Transverse colon (tissue), 4 donors: ENCODE results near the gene CFAP91. TPM values are rescaled to one million over a fixed set of nuclear protein-coding genes. Genes with fewer than 3 reads are reported as not detected.

Experiments
- DNase-seq: peaks from one replicate; pipeline ENCODE4 v3.0.0-alpha.2; 2019
- H3K27ac ChIP-seq, 4 donors: fragments of 200-600 bp; sonication (generic); 2 replicates each; pipeline ENCODE4 v1.5.1; 2016 to 2018; ENCODE audit warnings: inconsistent platforms in 4 of 4
- H3K27me3 ChIP-seq: fragments of 200-600 bp; sonication (generic); 2 replicates; pipeline ENCODE4 v1.5.1; 2017; ENCODE audit warnings: inconsistent platforms
- H3K36me3 ChIP-seq, 4 donors: fragments of 200-600 bp; sonication (generic); 2 replicates each; pipeline ENCODE4 v1.5.1; 2017 to 2019; ENCODE audit warnings: inconsistent platforms in 4 of 4
- H3K4me1 ChIP-seq, 4 donors: fragments of 200-600 bp; sonication (generic); 2 replicates each; pipeline ENCODE4 v1.5.1; 2017 to 2020; ENCODE audit warnings: inconsistent platforms in 4 of 4
- H3K4me3 ChIP-seq, 4 donors: fragments of 200-600 bp; sonication (generic); 1 replicate in 1 of 4; 2 replicates in 3 of 4; pipeline versions ENCODE4 v1.5.1 to v1.6.1; 2017 to 2019; ENCODE audit warnings: inconsistent platforms in 4 of 4
- H3K9me3 ChIP-seq, 2 donors: fragments of 200-600 bp; sonication (generic); 2 replicates each; pipeline ENCODE4 v1.5.1; 2017 to 2019; ENCODE audit warnings: inconsistent platforms in 2 of 2
- CTCF ChIP-seq, 5 experiments: fragments of 200-600 bp in 3 of 5; fragments of 450-650 bp in 2 of 5; sonication (generic) in 3 of 5; IDR thresholded peaks; 1 replicate in 2 of 5; 2 replicates in 3 of 5; pipeline ENCODE4 v1.5.1; 2016 to 2017; ENCODE audit warnings: antibody characterized with exemption in 5 of 5, inconsistent platforms in 3 of 5, mild to moderate bottlenecking in 2 of 5, moderate library complexity in 1 of 5
- EP300 ChIP-seq: sonication (generic); formaldehyde crosslinking; IDR thresholded peaks from one replicate; pipeline ENCODE4 v1.6.1; 2017; ENCODE audit warnings: antibody characterized with exemption, low read depth
- POLR2A ChIP-seq: fragments of 450-650 bp; IDR thresholded peaks from one replicate; pipeline ENCODE4 v1.6.1; 2016; ENCODE audit warnings: antibody characterized with exemption, mild to moderate bottlenecking, moderate library complexity
- POLR2AphosphoS5 ChIP-seq, 3 donors: sonication (generic); formaldehyde crosslinking; IDR thresholded peaks; one replicate each; pipeline ENCODE4 v1.6.1; 2016; ENCODE audit warnings: antibody characterized with exemption in 3 of 3
- WGBS, 2 donors: methylation state at CpG; one replicate each; pipeline ENCODE4 v1.1.5; 2018; ENCODE audit warnings: low coverage in 1 of 2; 5-methylcytosine and 5-hydroxymethylcytosine counted together
- in situ Hi-C, 4 donors: fragments of 200-750 bp; cut with MboI; loops; one replicate each; pipeline versions ENCODE4 v1.15.0 to v1.15.1; 2017; ENCODE audit warnings: low sequenced_read_pairs in 3 of 4, low pct_ligation_motif_present in 1 of 4, low pct_unique_long_range_greater_than_20kb in 1 of 4
- intact Hi-C: fragments of 100-400 bp; cut with DNase I; formaldehyde crosslinking; loops from one replicate; pipeline ENCODE4 v1.15.1; 2023; ENCODE audit warnings: low total_unique reads
- total RNA-seq, 4 donors: library from RNA; depleted of rRNA; stranded (reverse); fragments of >200 nt; gene quantifications; one replicate each; pipeline ENCODE4 v1.1.0, GENCODE V29; 2016

CFAP91 gene
- total RNA-seq, 4 donors from 2014 or later, result 1.4 to 5.4 TPM; not detected in 2

- TF ChIP-seq CTCF (IDR thresholded peaks at IDR 0.05) (no peak), POLR2A (no peak), POLR2AphosphoS5 (IDR thresholded peaks at IDR 0.05) (no peak), EP300 (no peak)
- in situ Hi-C loops, result no loop called here
- no peaks in the 10 kb centered on the region for H3K27me3 ChIP-seq
Measured at GRCh38 chr3:119659606-119660291, 43.1 kb upstream of the CFAP91 start.

GRCh38 chr3:119660474-119661440 lies 42.1 kb upstream of the CFAP91 start, which contains the start of gene POPDC2:
Gene POPDC2 (minus strand): TSS chr3:119660589. CDS start chr3:119660423, 166 bp downstream.
- in situ Hi-C loops, result no loop called here
- no peaks in the 10 kb centered on the region for H3K27me3 ChIP-seq
- H3K9me3 ChIP-seq, result no peaks in the 10 kb centered on the region
- WGBS, 2 donors, result 75 to 80% methylated on average over 6 to 9 of the region's 9 CpGs
- intact Hi-C loops, result no loop called here
- H3K36me3 ChIP-seq, result no peaks in the 10 kb centered on the region
- H3K27ac ChIP-seq, result peak within 1 kb of the TSS; percentile 65 to 84 (median 74)
- peaks cover 0 to 19% (median 0%) of the 10 kb centered on the region in 4 donors for H3K4me1 ChIP-seq
- DNase-seq, result no peak
- H3K4me3 ChIP-seq, result peak within 1 kb of the TSS in 3 of 4 donors; percentile 5 to 34 (median 17)
- no peak for TF ChIP-seq CTCF (IDR thresholded peaks at IDR 0.05)
- peak; percentile 41 to 81 (median 63) for TF ChIP-seq POLR2AphosphoS5 (IDR thresholded peaks at IDR 0.05)
- TF ChIP-seq EP300, result no peak
- peak; percentile 28 for TF ChIP-seq POLR2A

More at GRCh38 chr3:119659606-119660291, 43.1 kb upstream of the CFAP91 start:
- no peaks in the 10 kb centered on the region for H3K9me3 ChIP-seq
- H3K4me3 ChIP-seq, result peak overlapping the region in 3 of 4 donors; percentile 5 to 34 (median 17)
- peaks cover 0 to 15% (median 0%) of the 10 kb centered on the region in 4 donors for H3K4me1 ChIP-seq
- WGBS, 2 donors, result 70 to 73% methylated on average over 2 to 9 of the region's 9 CpGs
- DNase-seq, result no peak
- peak overlapping the region; percentile 65 to 84 (median 74) for H3K27ac ChIP-seq
- intact Hi-C loops, result no loop called here
- no peaks in the 10 kb centered on the region for H3K36me3 ChIP-seq

GRCh38 chr3:119662604-119663373 lies 40.0 kb upstream of the CFAP91 start:
- no peaks in the 10 kb centered on the region for H3K9me3 ChIP-seq

More at GRCh38 chr3:119662604-119663373, 40.0 kb upstream of the CFAP91 start:
- Histone ChIP-seq H3K36me3 (no peaks in the 10 kb centered on the region), H3K27me3 (no peaks in the 10 kb centered on the region), H3K4me1 (peaks cover 0 to 16% (median 0%) of the 10 kb centered on the region in 4 donors), H3K27ac (peak overlapping the region; percentile 43 to 75 (median 70)), H3K4me3 (no peak overlapping the region)
- in situ Hi-C loops, result no loop called here
- DNase-seq, result no peak
- TF ChIP-seq EP300 (no peak), CTCF (IDR thresholded peaks at IDR 0.05) (peak in 1 of 5 experiments; percentile 22)
- intact Hi-C loops, result no loop called here
- 43 to 70% methylated on average over 1 of the region's 1 CpG for WGBS, 2 donors
